NCI-H187 treated with DMSO at 0.1 percent for 48 hours (cell line): Measurements from ENCODE around the gene OCA2.

ENCODE experiments used
- DNase-seq: peaks from one replicate; lab custom pipeline; 2025; lab: John Stamatoyannopoulos, UW

The OCA2 gene

GRCh38 chr15:27949089-27949488, 150.0 kb downstream of the OCA2 start:
- DNase-seq: no peak

- no peak for DNase-seq
Measured at GRCh38 chr15:27939246-27939645, 159.9 kb downstream of the OCA2 start.

- no peak for DNase-seq
Measured at GRCh38 chr15:27937851-27938250, 161.3 kb downstream of the OCA2 start.

GRCh38 chr15:27936164-27936563, 163.0 kb downstream of the OCA2 start:
- DNase-seq: no peak

- no peak for DNase-seq
Measured at GRCh38 chr15:27935328-27935727, 163.8 kb downstream of the OCA2 start.

- no peak for DNase-seq
Measured at GRCh38 chr15:27934782-27935181, 164.3 kb downstream of the OCA2 start.

GRCh38 chr15:27933562-27933961, 165.6 kb downstream of the OCA2 start:
- DNase-seq: no peak

GRCh38 chr15:27932600-27932999, 166.5 kb downstream of the OCA2 start:
- no peak for DNase-seq

- DNase-seq: no peak
Measured at GRCh38 chr15:27928386-27928785, 170.7 kb downstream of the OCA2 start.

GRCh38 chr15:27912283-27912682, 186.8 kb downstream of the OCA2 start:
- DNase-seq: no peak

- DNase-seq: no peak
Measured at GRCh38 chr15:27906802-27907201, 192.3 kb downstream of the OCA2 start.

GRCh38 chr15:27903405-27903804, 195.7 kb downstream of the OCA2 start:
- DNase-seq: no peak

- no peak for DNase-seq
Measured at GRCh38 chr15:27902680-27903385, 196.3 kb downstream of the OCA2 start.

- no peak for DNase-seq
Measured at GRCh38 chr15:27899583-27900285, 199.4 kb downstream of the OCA2 start.

- no peak for DNase-seq
Measured at GRCh38 chr15:27897481-27897880, 201.6 kb downstream of the OCA2 start.

GRCh38 chr15:27894645-27895044, 204.5 kb downstream of the OCA2 start:
- DNase-seq: no peak

- DNase-seq: no peak
Measured at GRCh38 chr15:27889258-27889657, 209.9 kb downstream of the OCA2 start.

GRCh38 chr15:27885201-27885600, 213.9 kb downstream of the OCA2 start:
- no peak for DNase-seq

- DNase-seq: no peak
Measured at GRCh38 chr15:27884726-27885125, 214.4 kb downstream of the OCA2 start.

GRCh38 chr15:27878841-27879240, 220.3 kb downstream of the OCA2 start:
- no peak for DNase-seq

- no peak for DNase-seq
Measured at GRCh38 chr15:27873828-27874227, 225.3 kb downstream of the OCA2 start.

GRCh38 chr15:27873039-27873438, 226.1 kb downstream of the OCA2 start:
- no peak for DNase-seq

GRCh38 chr15:27872355-27872754, 226.8 kb downstream of the OCA2 start:
- DNase-seq: no peak

- no peak for DNase-seq
Measured at GRCh38 chr15:27871902-27872260, 227.2 kb downstream of the OCA2 start.
